ENCODE data around the gene ADAM17. TPM values are rescaled to one million over a fixed set of nuclear protein-coding genes. Genes with fewer than 3 reads are reported as not detected.

Gene ADAM17
- total and polyA plus RNA-seq, 10 of the 15 experiments (the other 5 are each of a cell fraction or from before 2014, with no cell fraction given): 2.3 to 18.5 (median 13.4) TPM

DNA sequence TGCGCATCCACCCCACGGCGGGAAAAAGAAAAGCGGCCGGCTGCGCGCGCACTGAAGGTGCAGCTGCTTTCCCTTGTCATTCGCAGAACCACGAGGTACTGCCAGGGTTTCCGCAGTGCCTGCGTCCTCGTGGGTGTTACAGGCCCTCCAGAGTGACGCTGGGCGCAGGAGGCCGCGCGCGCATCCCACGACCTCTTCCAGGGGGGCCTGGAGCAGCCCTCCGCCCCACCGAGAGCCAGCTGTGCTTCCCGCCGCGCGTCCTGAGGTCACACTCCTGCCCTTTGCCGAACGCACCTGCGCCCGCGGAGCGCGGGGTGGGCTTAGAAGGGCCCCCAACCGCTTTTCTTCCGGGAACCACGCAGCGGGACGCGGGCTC, 81.7 kb downstream of the ADAM17 start (continued):
- TF ChIP-seq CREB1 (IDR thresholded peaks at IDR 0.05; ENCODE audit: low read depth) (peak; percentile 43), PML (IDR thresholded peaks at IDR 0.05; ENCODE audit: low read length) (no peak), RUNX3 (IDR thresholded peaks at IDR 0.05; ENCODE audit: low read length) (0 out of 2 replicates have a peak, but pooled peaks have one; percentile 8), NFIC (IDR thresholded peaks at IDR 0.05; ENCODE audit: low read depth, low read length) (no peak), SRF (IDR thresholded peaks at IDR 0.05; ENCODE audit: low read depth in 2 of 2, low read length in 2 of 2) (no peak), WRNIP1 (IDR thresholded peaks at IDR 0.05; ENCODE audit: borderline replicate concordance, low read depth, low read length) (no peak), ATF7 (IDR thresholded peaks at IDR 0.05; ENCODE audit: low read depth) (no peak), ASH2L (IDR thresholded peaks at IDR 0.05; ENCODE audit: borderline replicate concordance, low read depth) (no peak)
- TF ChIP-seq, protein P1, sequence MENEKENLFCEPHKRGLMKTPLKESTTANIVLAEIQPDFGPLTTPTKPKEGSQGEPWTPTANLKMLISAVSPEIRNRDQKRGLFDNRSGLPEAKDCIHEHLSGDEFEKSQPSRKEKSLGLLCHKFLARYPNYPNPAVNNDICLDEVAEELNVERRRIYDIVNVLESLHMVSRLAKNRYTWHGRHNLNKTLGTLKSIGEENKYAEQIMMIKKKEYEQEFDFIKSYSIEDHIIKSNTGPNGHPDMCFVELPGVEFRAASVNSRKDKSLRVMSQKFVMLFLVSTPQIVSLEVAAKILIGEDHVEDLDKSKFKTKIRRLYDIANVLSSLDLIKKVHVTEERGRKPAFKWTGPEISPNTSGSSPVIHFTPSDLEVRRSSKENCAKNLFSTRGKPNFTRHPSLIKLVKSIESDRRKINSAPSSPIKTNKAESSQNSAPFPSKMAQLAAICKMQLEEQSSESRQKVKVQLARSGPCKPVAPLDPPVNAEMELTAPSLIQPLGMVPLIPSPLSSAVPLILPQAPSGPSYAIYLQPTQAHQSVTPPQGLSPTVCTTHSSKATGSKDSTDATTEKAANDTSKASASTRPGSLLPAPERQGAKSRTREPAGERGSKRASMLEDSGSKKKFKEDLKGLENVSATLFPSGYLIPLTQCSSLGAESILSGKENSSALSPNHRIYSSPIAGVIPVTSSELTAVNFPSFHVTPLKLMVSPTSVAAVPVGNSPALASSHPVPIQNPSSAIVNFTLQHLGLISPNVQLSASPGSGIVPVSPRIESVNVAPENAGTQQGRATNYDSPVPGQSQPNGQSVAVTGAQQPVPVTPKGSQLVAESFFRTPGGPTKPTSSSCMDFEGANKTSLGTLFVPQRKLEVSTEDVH (IDR thresholded peaks at IDR 0.05; ENCODE audit: low read depth, partially characterized antibody): no peak
- TF ChIP-seq, protein P2, sequence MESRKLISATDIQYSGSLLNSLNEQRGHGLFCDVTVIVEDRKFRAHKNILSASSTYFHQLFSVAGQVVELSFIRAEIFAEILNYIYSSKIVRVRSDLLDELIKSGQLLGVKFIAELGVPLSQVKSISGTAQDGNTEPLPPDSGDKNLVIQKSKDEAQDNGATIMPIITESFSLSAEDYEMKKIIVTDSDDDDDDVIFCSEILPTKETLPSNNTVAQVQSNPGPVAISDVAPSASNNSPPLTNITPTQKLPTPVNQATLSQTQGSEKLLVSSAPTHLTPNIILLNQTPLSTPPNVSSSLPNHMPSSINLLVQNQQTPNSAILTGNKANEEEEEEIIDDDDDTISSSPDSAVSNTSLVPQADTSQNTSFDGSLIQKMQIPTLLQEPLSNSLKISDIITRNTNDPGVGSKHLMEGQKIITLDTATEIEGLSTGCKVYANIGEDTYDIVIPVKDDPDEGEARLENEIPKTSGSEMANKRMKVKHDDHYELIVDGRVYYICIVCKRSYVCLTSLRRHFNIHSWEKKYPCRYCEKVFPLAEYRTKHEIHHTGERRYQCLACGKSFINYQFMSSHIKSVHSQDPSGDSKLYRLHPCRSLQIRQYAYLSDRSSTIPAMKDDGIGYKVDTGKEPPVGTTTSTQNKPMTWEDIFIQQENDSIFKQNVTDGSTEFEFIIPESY (IDR thresholded peaks at IDR 0.05): no peak
- TF ChIP-seq, protein P3, sequence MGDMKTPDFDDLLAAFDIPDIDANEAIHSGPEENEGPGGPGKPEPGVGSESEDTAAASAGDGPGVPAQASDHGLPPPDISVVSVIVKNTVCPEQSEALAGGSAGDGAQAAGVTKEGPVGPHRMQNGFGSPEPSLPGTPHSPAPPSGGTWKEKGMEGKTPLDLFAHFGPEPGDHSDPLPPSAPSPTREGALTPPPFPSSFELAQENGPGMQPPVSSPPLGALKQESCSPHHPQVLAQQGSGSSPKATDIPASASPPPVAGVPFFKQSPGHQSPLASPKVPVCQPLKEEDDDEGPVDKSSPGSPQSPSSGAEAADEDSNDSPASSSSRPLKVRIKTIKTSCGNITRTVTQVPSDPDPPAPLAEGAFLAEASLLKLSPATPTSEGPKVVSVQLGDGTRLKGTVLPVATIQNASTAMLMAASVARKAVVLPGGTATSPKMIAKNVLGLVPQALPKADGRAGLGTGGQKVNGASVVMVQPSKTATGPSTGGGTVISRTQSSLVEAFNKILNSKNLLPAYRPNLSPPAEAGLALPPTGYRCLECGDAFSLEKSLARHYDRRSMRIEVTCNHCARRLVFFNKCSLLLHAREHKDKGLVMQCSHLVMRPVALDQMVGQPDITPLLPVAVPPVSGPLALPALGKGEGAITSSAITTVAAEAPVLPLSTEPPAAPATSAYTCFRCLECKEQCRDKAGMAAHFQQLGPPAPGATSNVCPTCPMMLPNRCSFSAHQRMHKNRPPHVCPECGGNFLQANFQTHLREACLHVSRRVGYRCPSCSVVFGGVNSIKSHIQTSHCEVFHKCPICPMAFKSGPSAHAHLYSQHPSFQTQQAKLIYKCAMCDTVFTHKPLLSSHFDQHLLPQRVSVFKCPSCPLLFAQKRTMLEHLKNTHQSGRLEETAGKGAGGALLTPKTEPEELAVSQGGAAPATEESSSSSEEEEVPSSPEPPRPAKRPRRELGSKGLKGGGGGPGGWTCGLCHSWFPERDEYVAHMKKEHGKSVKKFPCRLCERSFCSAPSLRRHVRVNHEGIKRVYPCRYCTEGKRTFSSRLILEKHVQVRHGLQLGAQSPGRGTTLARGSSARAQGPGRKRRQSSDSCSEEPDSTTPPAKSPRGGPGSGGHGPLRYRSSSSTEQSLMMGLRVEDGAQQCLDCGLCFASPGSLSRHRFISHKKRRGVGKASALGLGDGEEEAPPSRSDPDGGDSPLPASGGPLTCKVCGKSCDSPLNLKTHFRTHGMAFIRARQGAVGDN (IDR thresholded peaks at IDR 0.05): no peak
- TF ChIP-seq, protein P4, sequence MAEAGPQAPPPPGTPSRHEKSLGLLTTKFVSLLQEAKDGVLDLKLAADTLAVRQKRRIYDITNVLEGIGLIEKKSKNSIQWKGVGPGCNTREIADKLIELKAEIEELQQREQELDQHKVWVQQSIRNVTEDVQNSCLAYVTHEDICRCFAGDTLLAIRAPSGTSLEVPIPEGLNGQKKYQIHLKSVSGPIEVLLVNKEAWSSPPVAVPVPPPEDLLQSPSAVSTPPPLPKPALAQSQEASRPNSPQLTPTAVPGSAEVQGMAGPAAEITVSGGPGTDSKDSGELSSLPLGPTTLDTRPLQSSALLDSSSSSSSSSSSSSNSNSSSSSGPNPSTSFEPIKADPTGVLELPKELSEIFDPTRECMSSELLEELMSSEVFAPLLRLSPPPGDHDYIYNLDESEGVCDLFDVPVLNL (IDR thresholded peaks at IDR 0.05; ENCODE audit: low read depth, low read length): peak; percentile 80
- TF ChIP-seq, protein P5, sequence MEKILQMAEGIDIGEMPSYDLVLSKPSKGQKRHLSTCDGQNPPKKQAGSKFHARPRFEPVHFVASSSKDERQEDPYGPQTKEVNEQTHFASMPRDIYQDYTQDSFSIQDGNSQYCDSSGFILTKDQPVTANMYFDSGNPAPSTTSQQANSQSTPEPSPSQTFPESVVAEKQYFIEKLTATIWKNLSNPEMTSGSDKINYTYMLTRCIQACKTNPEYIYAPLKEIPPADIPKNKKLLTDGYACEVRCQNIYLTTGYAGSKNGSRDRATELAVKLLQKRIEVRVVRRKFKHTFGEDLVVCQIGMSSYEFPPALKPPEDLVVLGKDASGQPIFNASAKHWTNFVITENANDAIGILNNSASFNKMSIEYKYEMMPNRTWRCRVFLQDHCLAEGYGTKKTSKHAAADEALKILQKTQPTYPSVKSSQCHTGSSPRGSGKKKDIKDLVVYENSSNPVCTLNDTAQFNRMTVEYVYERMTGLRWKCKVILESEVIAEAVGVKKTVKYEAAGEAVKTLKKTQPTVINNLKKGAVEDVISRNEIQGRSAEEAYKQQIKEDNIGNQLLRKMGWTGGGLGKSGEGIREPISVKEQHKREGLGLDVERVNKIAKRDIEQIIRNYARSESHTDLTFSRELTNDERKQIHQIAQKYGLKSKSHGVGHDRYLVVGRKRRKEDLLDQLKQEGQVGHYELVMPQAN (conservative IDR thresholded peaks at IDR 0.05): peak; percentile 72; the same call in 1 of the 2 replicates
- TF ChIP-seq, protein P6, sequence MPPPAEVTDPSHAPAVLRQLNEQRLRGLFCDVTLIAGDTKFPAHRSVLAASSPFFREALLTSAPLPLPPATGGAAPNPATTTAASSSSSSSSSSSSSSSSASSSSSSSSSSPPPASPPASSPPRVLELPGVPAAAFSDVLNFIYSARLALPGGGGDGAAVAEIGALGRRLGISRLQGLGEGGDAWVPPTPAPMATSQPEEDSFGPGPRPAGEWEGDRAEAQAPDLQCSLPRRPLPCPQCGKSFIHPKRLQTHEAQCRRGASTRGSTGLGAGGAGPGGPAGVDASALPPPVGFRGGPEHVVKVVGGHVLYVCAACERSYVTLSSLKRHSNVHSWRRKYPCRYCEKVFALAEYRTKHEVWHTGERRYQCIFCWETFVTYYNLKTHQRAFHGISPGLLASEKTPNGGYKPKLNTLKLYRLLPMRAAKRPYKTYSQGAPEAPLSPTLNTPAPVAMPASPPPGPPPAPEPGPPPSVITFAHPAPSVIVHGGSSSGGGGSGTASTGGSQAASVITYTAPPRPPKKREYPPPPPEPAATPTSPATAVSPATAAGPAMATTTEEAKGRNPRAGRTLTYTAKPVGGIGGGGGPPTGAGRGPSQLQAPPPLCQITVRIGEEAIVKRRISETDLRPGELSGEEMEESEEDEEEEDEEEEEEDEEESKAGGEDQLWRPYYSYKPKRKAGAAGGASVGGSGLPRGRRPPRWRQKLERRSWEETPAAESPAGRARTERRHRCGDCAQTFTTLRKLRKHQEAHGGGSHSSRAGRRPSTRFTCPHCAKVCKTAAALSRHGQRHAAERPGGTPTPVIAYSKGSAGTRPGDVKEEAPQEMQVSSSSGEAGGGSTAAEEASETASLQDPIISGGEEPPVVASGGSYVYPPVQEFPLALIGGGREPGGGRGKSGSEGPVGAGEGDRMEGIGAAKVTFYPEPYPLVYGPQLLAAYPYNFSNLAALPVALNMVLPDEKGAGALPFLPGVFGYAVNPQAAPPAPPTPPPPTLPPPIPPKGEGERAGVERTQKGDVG (CRISPR knock-in tag; IDR thresholded peaks at IDR 0.05): no peak

All from GM12878 (cell line).